Measurements from ENCODE around the gene ICA1. TPM values are rescaled to one million over a fixed set of nuclear protein-coding genes. Genes with fewer than 3 reads are reported as not detected.

ICA1 gene
- polyA plus RNA-seq, 4 donors: 32.1 to 65.5 (median 45.7) TPM

GRCh38 chr7:8161364-8161828 lies 100.6 kb downstream of the ICA1 start:
- no peak overlapping the region for H3K27ac ChIP-seq (ENCODE audit: low read depth in 1 of 3, low read length in 2 of 3)
- 94 to 97% (median 96%) methylated on average over 4 of the region's 4 CpGs for WGBS, 3 donors
- FAIRE-seq: no peak

GRCh38 chr7:8160779-8161345 lies 101.1 kb downstream of the ICA1 start:
- 86 to 94% (median 94%) methylated on average over 7 of the region's 7 CpGs for WGBS, 3 donors
- H3K4me1 ChIP-seq (ENCODE audit: control insufficient read depth in 3 of 3, insufficient read depth in 2 of 3, low read depth in 1 of 3, low read length in 2 of 3): no peaks in the 10 kb centered on the region

More at GRCh38 chr7:8161364-8161828, 100.6 kb downstream of the ICA1 start:
- Histone ChIP-seq H3K9me3 (ENCODE audit: control insufficient read depth in 2 of 2, insufficient read depth in 1 of 2, low read depth in 1 of 2, low read length in 1 of 2) (no peaks in the 10 kb centered on the region), H3K4me3 (ENCODE audit: low read depth in 1 of 3, low read length in 3 of 3) (no peak overlapping the region), H3K36me3 (ENCODE audit: control insufficient read depth in 3 of 3, insufficient read depth in 2 of 3, low read depth in 1 of 3, low read length in 3 of 3) (peaks cover 0 to 2% (median 0%) of the 10 kb centered on the region in 3 donors), H3K4me1 (ENCODE audit: control insufficient read depth in 3 of 3, insufficient read depth in 2 of 3, low read depth in 1 of 3, low read length in 2 of 3) (no peaks in the 10 kb centered on the region), H3K27me3 (ENCODE audit: control insufficient read depth in 3 of 3, insufficient read depth in 3 of 3, low read length in 3 of 3) (no peaks in the 10 kb centered on the region)
- no peak for DNase-seq

GRCh38 chr7:8160250-8160649 lies 101.7 kb downstream of the ICA1 start:
- peaks cover 0 to 3% (median 2%) of the 10 kb centered on the region in 3 donors for H3K36me3 ChIP-seq (ENCODE audit: control insufficient read depth in 3 of 3, insufficient read depth in 2 of 3, low read depth in 1 of 3, low read length in 3 of 3)
- H3K27ac ChIP-seq (ENCODE audit: low read depth in 1 of 3, low read length in 2 of 3): no peak overlapping the region
- H3K27me3 ChIP-seq (ENCODE audit: control insufficient read depth in 3 of 3, insufficient read depth in 3 of 3, low read length in 3 of 3): no peaks in the 10 kb centered on the region
- H3K9me3 ChIP-seq (ENCODE audit: control insufficient read depth in 2 of 2, insufficient read depth in 1 of 2, low read depth in 1 of 2, low read length in 1 of 2): no peaks in the 10 kb centered on the region
- H3K4me1 ChIP-seq (ENCODE audit: control insufficient read depth in 3 of 3, insufficient read depth in 2 of 3, low read depth in 1 of 3, low read length in 2 of 3): no peaks in the 10 kb centered on the region
- no peak overlapping the region for H3K4me3 ChIP-seq (ENCODE audit: low read depth in 1 of 3, low read length in 3 of 3)
- FAIRE-seq (no peak), DNase-seq (no peak)
- WGBS, 3 donors: 72 to 83% (median 78%) methylated on average over 3 of the region's 3 CpGs

More at GRCh38 chr7:8160779-8161345, 101.1 kb downstream of the ICA1 start:
- peaks cover 0 to 2% (median 2%) of the 10 kb centered on the region in 3 donors for H3K36me3 ChIP-seq (ENCODE audit: control insufficient read depth in 3 of 3, insufficient read depth in 2 of 3, low read depth in 1 of 3, low read length in 3 of 3)
- H3K27me3 ChIP-seq (ENCODE audit: control insufficient read depth in 3 of 3, insufficient read depth in 3 of 3, low read length in 3 of 3): no peaks in the 10 kb centered on the region
- no peak overlapping the region for H3K4me3 ChIP-seq (ENCODE audit: low read depth in 1 of 3, low read length in 3 of 3)
- DNase-seq (no peak), FAIRE-seq (no peak)
- H3K27ac ChIP-seq (ENCODE audit: low read depth in 1 of 3, low read length in 2 of 3): no peak overlapping the region
- H3K9me3 ChIP-seq (ENCODE audit: control insufficient read depth in 2 of 2, insufficient read depth in 1 of 2, low read depth in 1 of 2, low read length in 1 of 2): no peaks in the 10 kb centered on the region

GRCh38 chr7:8159595-8159994 lies 102.4 kb downstream of the ICA1 start:
- DNase-seq (no peak), FAIRE-seq (no peak)
- Histone ChIP-seq H3K4me1 (ENCODE audit: control insufficient read depth in 3 of 3, insufficient read depth in 2 of 3, low read depth in 1 of 3, low read length in 2 of 3) (no peaks in the 10 kb centered on the region), H3K27me3 (ENCODE audit: control insufficient read depth in 3 of 3, insufficient read depth in 3 of 3, low read length in 3 of 3) (no peaks in the 10 kb centered on the region), H3K36me3 (ENCODE audit: control insufficient read depth in 3 of 3, insufficient read depth in 2 of 3, low read depth in 1 of 3, low read length in 3 of 3) (peaks cover 0 to 3% (median 2%) of the 10 kb centered on the region in 3 donors), H3K9me3 (ENCODE audit: control insufficient read depth in 2 of 2, insufficient read depth in 1 of 2, low read depth in 1 of 2, low read length in 1 of 2) (no peaks in the 10 kb centered on the region), H3K4me3 (ENCODE audit: low read depth in 1 of 3, low read length in 3 of 3) (no peak overlapping the region), H3K27ac (ENCODE audit: low read depth in 1 of 3, low read length in 2 of 3) (no peak overlapping the region)
- WGBS, 3 donors: 72 to 93% (median 79%) methylated on average over 2 of the region's 2 CpGs

GRCh38 chr7:8157296-8157695 lies 104.7 kb downstream of the ICA1 start:
- DNase-seq: no peak
- no peak overlapping the region for H3K4me3 ChIP-seq (ENCODE audit: low read depth in 1 of 3, low read length in 3 of 3)
- 92 to 100% (median 97%) methylated on average over 1 of the region's 1 CpG for WGBS, 3 donors
- H3K27me3 ChIP-seq (ENCODE audit: control insufficient read depth in 3 of 3, insufficient read depth in 3 of 3, low read length in 3 of 3): no peaks in the 10 kb centered on the region
- no peak for FAIRE-seq
- no peak overlapping the region for H3K27ac ChIP-seq (ENCODE audit: low read depth in 1 of 3, low read length in 2 of 3)
- H3K9me3 ChIP-seq (ENCODE audit: control insufficient read depth in 2 of 2, insufficient read depth in 1 of 2, low read depth in 1 of 2, low read length in 1 of 2): no peaks in the 10 kb centered on the region
- peaks cover 0 to 3% (median 2%) of the 10 kb centered on the region in 3 donors for H3K36me3 ChIP-seq (ENCODE audit: control insufficient read depth in 3 of 3, insufficient read depth in 2 of 3, low read depth in 1 of 3, low read length in 3 of 3)
- no peaks in the 10 kb centered on the region for H3K4me1 ChIP-seq (ENCODE audit: control insufficient read depth in 3 of 3, insufficient read depth in 2 of 3, low read depth in 1 of 3, low read length in 2 of 3)

- Histone ChIP-seq H3K36me3 (ENCODE audit: control insufficient read depth in 3 of 3, insufficient read depth in 2 of 3, low read depth in 1 of 3, low read length in 3 of 3) (peaks cover 0 to 6% (median 2%) of the 10 kb centered on the region in 3 donors), H3K9me3 (ENCODE audit: control insufficient read depth in 2 of 2, insufficient read depth in 1 of 2, low read depth in 1 of 2, low read length in 1 of 2) (no peaks in the 10 kb centered on the region), H3K4me1 (ENCODE audit: control insufficient read depth in 3 of 3, insufficient read depth in 2 of 3, low read depth in 1 of 3, low read length in 2 of 3) (no peaks in the 10 kb centered on the region), H3K27ac (ENCODE audit: low read depth in 1 of 3, low read length in 2 of 3) (no peak overlapping the region), H3K4me3 (ENCODE audit: low read depth in 1 of 3, low read length in 3 of 3) (no peak overlapping the region), H3K27me3 (ENCODE audit: control insufficient read depth in 3 of 3, insufficient read depth in 3 of 3, low read length in 3 of 3) (no peaks in the 10 kb centered on the region)
- WGBS, 3 donors: 96 to 97% (median 96%) methylated on average over 4 of the region's 4 CpGs
- FAIRE-seq (no peak), DNase-seq (no peak)
These were observed 106.1 kb downstream of the ICA1 start for GRCh38 chr7:8155836-8156235.

GRCh38 chr7:8154272-8154671 lies 107.7 kb downstream of the ICA1 start:
- H3K9me3 ChIP-seq (ENCODE audit: control insufficient read depth in 2 of 2, insufficient read depth in 1 of 2, low read depth in 1 of 2, low read length in 1 of 2): no peaks in the 10 kb centered on the region
- 54 to 76% (median 66%) methylated on average over 2 of the region's 2 CpGs for whole genome bisulfite sequencing, 3 donors
- no peak overlapping the region for H3K4me3 ChIP-seq (ENCODE audit: low read depth in 1 of 3, low read length in 3 of 3)
- H3K4me1 ChIP-seq (ENCODE audit: control insufficient read depth in 3 of 3, insufficient read depth in 2 of 3, low read depth in 1 of 3, low read length in 2 of 3): no peaks in the 10 kb centered on the region
- H3K27ac ChIP-seq (ENCODE audit: low read depth in 1 of 3, low read length in 2 of 3): no peak overlapping the region
- peaks cover 0 to 6% (median 2%) of the 10 kb centered on the region in 3 donors for H3K36me3 ChIP-seq (ENCODE audit: control insufficient read depth in 3 of 3, insufficient read depth in 2 of 3, low read depth in 1 of 3, low read length in 3 of 3)
- DNase-seq: no peak
- no peak for FAIRE-seq
- no peaks in the 10 kb centered on the region for H3K27me3 ChIP-seq (ENCODE audit: control insufficient read depth in 3 of 3, insufficient read depth in 3 of 3, low read length in 3 of 3)

GRCh38 chr7:8152489-8153192 lies 109.3 kb downstream of the ICA1 start:
- 89 to 94% (median 91%) methylated on average over 4 of the region's 4 CpGs for WGBS, 3 donors
- DNase-seq (no peak), FAIRE-seq (no peak)
- Histone ChIP-seq H3K27me3 (ENCODE audit: control insufficient read depth in 3 of 3, insufficient read depth in 3 of 3, low read length in 3 of 3) (no peaks in the 10 kb centered on the region), H3K9me3 (ENCODE audit: control insufficient read depth in 2 of 2, insufficient read depth in 1 of 2, low read depth in 1 of 2, low read length in 1 of 2) (no peaks in the 10 kb centered on the region), H3K36me3 (ENCODE audit: control insufficient read depth in 3 of 3, insufficient read depth in 2 of 3, low read depth in 1 of 3, low read length in 3 of 3) (peaks cover 0 to 9% (median 0%) of the 10 kb centered on the region in 3 donors), H3K27ac (ENCODE audit: low read depth in 1 of 3, low read length in 2 of 3) (no peak overlapping the region), H3K4me1 (ENCODE audit: control insufficient read depth in 3 of 3, insufficient read depth in 2 of 3, low read depth in 1 of 3, low read length in 2 of 3) (no peaks in the 10 kb centered on the region), H3K4me3 (ENCODE audit: low read depth in 1 of 3, low read length in 3 of 3) (no peak overlapping the region)
